GM19452 (cell line): Measurements from ENCODE around the gene UFM1.
"Not testable (repeated sequence)": the region's sequence is repeated elsewhere in the genome, so short reads cannot be mapped to it uniquely, and the experiment has no call there.

ENCODE experiments used
- ATAC-seq: cut with Tn5 transposase; IDR thresholded peaks from one replicate; pipeline ENCODE4 v1.9.1; 2021; ENCODE audit not compliant: unreplicated experiment

The UFM1 gene

GRCh38 chr13:38363746-38364145, 14.1 kb downstream of the UFM1 start:
- ATAC-seq, result not testable (repeated sequence)

GRCh38 chr13:38365661-38366060, 16.0 kb downstream of the UFM1 start:
- no peak for ATAC-seq

DNA sequence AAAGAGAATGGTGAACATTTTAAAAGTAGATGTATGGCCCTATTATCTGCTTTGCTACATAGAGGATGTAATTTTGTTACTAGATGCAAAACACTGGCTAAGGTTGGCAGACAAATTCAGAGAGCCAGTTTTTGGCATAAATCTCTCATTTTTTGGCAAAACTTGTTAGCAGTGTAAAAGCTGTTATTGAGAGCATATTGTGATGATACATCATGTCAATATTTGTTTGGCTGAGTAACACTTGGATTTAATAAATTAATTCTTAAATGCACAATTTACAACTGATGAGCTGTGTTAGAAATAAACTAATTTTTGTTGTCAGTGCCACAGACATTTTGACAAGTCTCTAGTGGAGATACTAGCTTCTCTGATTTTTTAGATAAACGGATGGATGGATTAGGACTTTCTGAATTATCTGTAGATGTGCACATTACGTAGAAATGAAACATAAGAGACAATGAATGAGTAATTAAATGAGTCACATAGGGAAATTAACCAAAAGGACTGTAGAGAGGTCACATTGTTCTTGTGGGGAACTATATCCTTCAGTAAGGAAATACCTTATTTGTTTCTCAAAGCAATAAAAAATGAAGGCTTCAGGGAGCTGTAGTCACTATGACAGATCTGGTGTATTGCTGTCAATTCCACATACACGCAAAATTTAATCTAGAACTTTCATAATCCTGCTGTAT, 17.4 kb downstream of the UFM1 start:
- no peak for ATAC-seq

- no peak for ATAC-seq
Observed at GRCh38 chr13:38369058-38369457, 19.4 kb downstream of the UFM1 start.

GRCh38 chr13:38370096-38370495, 20.4 kb downstream of the UFM1 start:
- ATAC-seq, result not testable (repeated sequence)

DNA sequence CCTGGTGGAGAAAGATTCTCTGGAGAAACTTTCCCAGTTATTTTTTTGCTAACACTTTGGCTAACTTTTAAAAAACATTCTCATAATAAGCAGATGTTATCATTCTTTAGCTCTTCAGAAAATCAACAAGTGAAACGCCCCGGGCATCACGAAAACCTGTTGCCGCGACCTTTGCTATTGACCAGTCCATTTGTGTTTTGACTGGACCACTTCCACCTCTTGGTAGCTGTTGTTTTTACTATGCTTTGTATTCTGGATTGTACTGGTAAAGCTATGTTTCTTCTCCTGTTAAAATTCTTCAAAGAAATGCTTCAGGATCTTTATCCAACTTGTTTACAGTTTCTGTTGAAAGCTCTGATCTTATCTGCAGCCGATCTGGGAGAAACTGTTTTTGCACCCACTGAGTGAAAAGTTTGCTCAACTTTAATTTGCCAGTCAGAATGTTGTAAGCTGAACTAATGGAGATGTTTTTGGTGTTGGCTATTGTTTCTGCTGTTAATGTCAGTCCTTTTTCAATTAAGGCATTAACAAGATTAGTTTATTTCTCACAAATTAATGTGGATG, 23.3 kb downstream of the UFM1 start:
- no peak for ATAC-seq

GRCh38 chr13:38376546-38376945, 26.9 kb downstream of the UFM1 start:
- no peak for ATAC-seq

- no peak for ATAC-seq
Observed at GRCh38 chr13:38381890-38382289, 32.2 kb downstream of the UFM1 start.

DNA sequence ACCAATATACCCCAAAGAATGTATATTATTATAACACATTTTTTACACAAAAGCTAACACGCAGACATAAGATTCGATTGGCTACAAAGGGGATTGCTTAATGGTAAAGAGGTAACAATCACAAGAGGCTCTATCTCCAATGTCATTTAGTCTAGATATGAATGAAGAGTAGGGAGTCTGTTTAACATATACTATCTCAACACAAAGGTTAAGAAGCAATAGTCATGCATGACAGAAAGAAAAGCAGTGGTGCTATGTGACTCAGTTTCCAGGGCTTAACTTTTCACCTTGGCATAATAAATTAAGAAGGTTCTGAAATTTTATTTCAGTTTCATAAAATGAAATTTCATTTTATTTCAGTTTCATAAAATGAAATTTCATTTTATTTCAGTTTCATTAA, 33.3 kb downstream of the UFM1 start:
- no peak for ATAC-seq

GRCh38 chr13:38384171-38384570, 34.5 kb downstream of the UFM1 start:
- ATAC-seq, result no peak

DNA sequence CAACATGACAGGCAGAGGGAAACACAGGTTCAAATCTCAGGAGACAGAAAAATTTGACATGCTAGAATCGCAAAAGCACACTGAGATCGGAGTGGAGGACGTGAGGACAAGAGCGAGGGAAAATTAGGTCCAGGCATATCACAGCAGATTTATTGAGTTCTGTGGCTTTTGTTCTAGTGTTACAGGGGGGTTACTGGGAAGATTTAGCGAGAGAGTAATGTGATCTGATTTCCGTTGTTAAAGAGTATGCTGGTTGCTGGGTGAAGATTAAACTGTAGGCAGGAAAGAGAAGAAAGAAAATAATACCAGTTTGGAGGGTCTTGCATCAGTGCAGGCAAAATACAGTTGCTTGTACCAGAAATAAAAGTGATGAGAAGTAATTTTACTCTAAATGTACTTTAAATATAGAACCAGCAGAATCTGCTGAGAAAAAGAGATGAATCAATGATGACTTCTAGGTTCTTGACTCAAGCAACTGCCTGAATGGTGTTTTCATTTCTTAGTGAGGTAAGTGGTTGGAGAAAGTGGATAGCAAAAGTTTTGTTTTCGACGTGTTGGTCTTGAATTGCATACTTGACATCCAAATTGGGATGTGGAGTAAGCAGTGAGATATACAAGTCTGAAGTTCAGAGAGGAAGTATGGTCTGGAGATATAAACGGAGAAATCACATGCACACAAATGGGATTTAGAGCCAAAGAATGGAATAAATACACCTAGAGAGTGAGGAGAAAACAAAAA, 35.7 kb downstream of the UFM1 start:
- no peak for ATAC-seq

DNA sequence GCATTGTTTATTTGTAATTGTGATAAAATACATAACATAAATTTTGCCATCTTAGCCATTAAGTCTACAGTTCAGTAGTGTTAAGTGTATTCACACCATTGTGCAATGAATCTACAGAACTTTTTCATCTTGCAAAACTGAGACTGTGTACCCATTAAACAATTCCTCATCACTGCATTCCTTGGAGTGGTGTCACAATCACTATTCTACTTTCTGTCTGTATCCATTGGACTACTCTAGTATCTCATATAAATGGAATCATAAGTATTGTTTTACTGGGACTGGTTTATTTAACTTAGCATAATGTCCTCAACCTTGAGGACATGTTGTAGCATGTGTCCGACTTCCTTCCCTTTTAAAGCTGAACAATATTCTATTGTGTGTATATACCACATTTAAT, 36.8 kb downstream of the UFM1 start:
- no peak for ATAC-seq

DNA sequence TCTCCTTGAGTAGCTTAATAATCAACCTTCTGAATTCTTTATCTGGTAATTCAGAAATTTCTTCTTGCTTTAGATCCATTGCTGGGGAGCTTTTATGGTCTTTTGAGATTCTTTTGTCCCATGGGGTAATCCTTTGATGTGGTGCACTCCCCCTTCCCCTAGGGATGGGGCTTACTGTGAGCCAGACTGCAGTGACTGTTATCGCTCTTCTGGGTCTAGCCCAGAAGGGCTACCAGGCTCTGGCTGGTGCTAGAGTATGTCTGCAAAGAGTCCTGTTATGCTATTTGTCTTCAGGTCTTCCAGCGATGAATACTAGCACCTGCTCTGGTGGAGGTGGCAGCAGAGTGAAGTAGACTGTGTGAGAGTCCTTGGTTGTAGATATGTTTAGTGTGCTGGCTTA, 41.7 kb downstream of the UFM1 start:
- no peak for ATAC-seq

DNA sequence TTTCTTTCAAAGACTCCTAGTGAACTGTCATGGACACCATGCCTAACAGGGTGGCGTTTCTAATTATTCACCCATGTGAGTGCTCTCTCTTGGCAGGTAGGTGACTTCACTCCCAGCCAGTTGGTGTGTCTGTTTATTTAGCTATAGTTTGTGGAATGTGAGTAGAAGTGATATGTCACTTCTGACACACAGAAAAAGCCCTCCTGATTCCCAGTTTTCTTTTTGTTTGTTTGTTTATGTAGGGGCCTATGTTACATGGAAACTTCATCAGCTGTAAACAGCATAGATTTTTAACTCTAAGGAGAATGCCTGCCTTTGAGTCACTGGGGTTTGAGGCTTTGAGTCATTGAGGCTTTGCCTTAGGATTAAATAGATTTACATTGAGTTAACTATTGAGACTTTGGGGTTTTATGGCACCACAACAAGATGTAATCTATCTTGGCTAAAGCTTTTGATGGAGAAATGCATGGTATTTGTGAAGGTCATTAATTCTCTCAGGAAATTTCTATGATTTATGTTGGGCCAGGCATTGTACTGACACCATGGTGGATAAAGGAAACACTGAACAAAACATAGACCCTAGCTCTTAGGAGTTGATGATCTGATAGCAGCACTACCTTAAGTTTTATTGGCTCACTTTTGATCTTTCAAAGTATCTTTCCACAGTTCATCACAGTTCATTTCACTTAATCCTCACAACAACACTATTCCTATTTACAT, 45.3 kb downstream of the UFM1 start:
- ATAC-seq, result no peak

DNA sequence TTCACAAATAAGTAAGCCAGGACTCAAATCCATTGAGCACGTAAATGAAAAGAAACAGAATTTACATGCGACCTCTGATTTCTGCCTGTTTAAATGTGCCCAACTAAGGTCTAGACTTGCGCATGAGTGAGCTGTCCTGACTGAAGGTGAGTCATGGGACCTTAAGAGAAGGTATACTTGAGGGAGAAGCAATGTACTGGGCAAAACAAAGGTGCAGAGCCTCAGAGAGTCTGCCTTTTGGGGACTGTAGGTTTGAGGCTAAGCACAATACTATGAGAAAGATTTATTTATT, 45.8 kb downstream of the UFM1 start:
- ATAC-seq, result no peak

DNA sequence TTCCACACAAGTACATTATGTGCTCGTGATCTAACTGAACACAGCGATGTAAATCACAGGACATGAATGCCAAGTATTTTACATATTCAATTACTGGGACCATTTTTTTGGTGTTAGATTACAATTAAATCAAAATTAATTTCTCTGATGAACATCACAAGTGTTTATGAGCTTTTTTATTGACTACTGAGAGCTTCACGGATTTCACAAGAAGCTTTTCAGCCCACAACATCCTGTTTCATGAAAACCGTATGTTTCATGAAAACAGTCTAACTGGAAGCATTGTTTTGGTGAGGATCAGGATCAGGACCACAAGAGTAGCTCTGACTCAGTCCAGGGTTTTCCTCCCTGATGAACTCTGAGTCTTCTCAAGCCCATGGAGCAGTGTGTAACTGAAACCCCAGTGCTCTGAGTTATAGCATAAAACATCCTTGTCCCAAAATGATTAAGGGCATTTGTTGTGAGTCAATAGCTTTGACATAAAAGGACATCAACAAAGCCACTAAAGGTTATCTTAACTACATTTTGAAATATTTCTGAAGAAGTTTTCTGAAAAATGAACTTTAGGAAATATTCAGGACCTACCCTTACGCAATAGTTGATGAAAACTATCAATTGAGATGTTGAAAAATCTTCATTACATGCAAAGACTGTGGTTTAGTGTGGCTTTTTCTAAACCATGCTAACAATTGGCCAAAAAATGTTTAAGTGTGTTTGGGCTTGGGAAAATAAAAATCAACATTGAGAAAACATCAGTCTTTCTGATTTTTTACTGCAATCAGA, 49.3 kb downstream of the UFM1 start:
- no peak for ATAC-seq

DNA sequence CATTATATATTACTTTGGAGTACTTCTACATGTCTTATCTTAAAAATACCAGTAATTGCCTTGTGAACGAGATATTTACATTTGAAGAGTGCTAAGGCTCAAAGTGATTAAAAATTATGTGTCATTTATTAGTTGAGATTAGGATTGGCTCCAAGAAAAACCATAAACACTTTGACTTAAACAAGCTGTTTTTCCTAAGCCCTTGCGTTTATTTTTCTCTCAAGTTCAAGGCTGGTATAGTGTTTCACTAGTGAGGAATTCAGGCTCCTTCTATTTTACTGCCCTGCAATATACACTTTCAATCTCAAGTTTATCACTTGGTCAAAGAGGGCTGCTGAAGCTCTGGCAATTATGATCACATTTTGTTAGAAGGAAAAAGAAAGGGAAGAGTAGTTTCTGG, 49.9 kb downstream of the UFM1 start:
- ATAC-seq, result no peak

DNA sequence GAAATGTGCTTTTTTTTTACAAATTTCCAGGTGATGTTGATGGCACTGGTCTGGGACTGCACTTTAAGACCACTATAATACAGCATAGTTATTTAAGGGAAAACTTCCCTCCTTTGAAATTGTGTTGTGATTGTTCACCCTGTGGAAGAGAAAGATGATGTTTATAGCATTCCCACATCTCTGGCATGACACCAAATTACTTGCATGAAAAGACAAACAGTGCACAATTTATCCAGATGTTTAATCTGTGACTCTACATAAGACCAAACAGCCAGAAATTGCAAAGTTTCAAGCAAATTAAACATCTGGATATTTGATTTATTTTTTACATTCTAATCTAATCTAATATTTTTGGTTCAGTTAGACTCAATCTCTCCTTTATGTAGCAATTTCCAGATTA, 51.6 kb downstream of the UFM1 start:
- ATAC-seq, result no peak

- no peak for ATAC-seq
Observed at GRCh38 chr13:38405216-38405615, 55.6 kb downstream of the UFM1 start.

- no peak for ATAC-seq
Observed at GRCh38 chr13:38409771-38410170, 60.1 kb downstream of the UFM1 start.

- no peak for ATAC-seq
Observed at GRCh38 chr13:38412266-38412665, 62.6 kb downstream of the UFM1 start.
